A549 treated with AZD9567 at 1 μM for 4 hours (cell line): ENCODE measurements around the gene ARMC7. TPM values are rescaled to one million over a fixed set of nuclear protein-coding genes. Genes with fewer than 3 reads are reported as not detected.

Experiments
- total RNA-seq: library from RNA; stranded (reverse); fragments of 200-300 nt; extraction: Qiagen RNA extraction; gene quantifications from 5 replicates; pipeline ENCODE4 v1.2.3, GENCODE V29; 2022; ENCODE audit not compliant: insufficient read depth

Gene ARMC7
- total RNA-seq, result 16.3 to 18.8 TPM (median 16.8 TPM) in 5 replicates

GRCh38 chr17:75109407-75110233 lies at the start of gene ARMC7:
Gene ARMC7, plus strand, starts transcription at chr17:75109969. Its CDS starts 320 bp downstream, at chr17:75110289.

GRCh38 chr17:75087558-75088453 lies 22.0 kb upstream of the ARMC7 start, which contains the start of gene SLC16A5:
Gene SLC16A5, plus strand, starts transcription at chr17:75087954. Its CDS starts 5,683 bp downstream, at chr17:75093637.

GRCh38 chr17:75131278-75132017 lies 21.7 kb downstream of the ARMC7 start, which contains the start of gene NT5C:
Gene NT5C, minus strand, starts transcription at chr17:75131742. Its CDS starts 35 bp downstream, at chr17:75131707.

GRCh38 chr17:75154195-75155106 lies 44.7 kb downstream of the ARMC7 start, which contains the start of gene JPT1:
Gene JPT1, minus strand, starts transcription at chr17:75154512. Its CDS starts 115 bp downstream, at chr17:75154397.

Other genes starting within 250 kb of the ARMC7 start
- 49.1 to 79.5 TPM (median 65.5 TPM) in 5 replicates for gene FDXR, start 237.0 kb upstream of the ARMC7 start, total RNA-seq
- gene FADS6, start 216.3 kb upstream of the ARMC7 start, total RNA-seq, result 0.03 to 0.15 TPM (median 0.06 TPM) in 3 of 5 replicates, not detected in the others
- gene USH1G, start 186.7 kb upstream of the ARMC7 start, total RNA-seq, result 0.06 to 0.09 TPM (median 0.06 TPM) in 4 of 5 replicates, not detected in the other
- gene OTOP2, start 185.7 kb upstream of the ARMC7 start, total RNA-seq, result 0.03 to 0.08 TPM (median 0.06 TPM) in 4 of 5 replicates, not detected in the other
- gene OTOP3, start 174.1 kb upstream of the ARMC7 start, total RNA-seq, result not detected in 5 replicates
- gene HID1, start 137.2 kb upstream of the ARMC7 start, total RNA-seq, result 11.9 to 17.0 TPM (median 12.3 TPM) in 5 replicates
- gene CDR2L, start 122.3 kb upstream of the ARMC7 start, total RNA-seq, result 68.1 to 71.3 TPM (median 68.8 TPM) in 5 replicates
- 63.6 to 85.7 TPM (median 80.7 TPM) in 5 replicates for gene MRPL58, start 97.3 kb upstream of the ARMC7 start, total RNA-seq
- 490 to 552 TPM (median 514 TPM) in 5 replicates for gene ATP5PD, start 63.0 kb upstream of the ARMC7 start, total RNA-seq
- gene KCTD2, start 62.7 kb upstream of the ARMC7 start, total RNA-seq, result 30.8 to 35.2 TPM (median 31.4 TPM) in 5 replicates
- 21.2 to 29.7 TPM (median 29.1 TPM) in 5 replicates for gene SLC16A5, start 22.0 kb upstream of the ARMC7 start, total RNA-seq
- 61.9 to 137 TPM (median 123 TPM) in 5 replicates for gene NT5C, start 21.8 kb downstream of the ARMC7 start, total RNA-seq
- 760 to 817 TPM (median 790 TPM) in 5 replicates for gene JPT1, start 44.5 kb downstream of the ARMC7 start, total RNA-seq
- gene SUMO2, start 73.0 kb downstream of the ARMC7 start, total RNA-seq, result 352 to 579 TPM (median 384 TPM) in 5 replicates
- 91.8 to 101 TPM (median 98.8 TPM) in 5 replicates for gene NUP85, start 95.7 kb downstream of the ARMC7 start, total RNA-seq
- gene GGA3, start 151.6 kb downstream of the ARMC7 start, total RNA-seq, result 21.3 to 34.9 TPM (median 31.4 TPM) in 5 replicates
- gene MRPS7, start 151.9 kb downstream of the ARMC7 start, total RNA-seq, result 158 to 181 TPM (median 171 TPM) in 5 replicates
- 31.9 to 38.5 TPM (median 37.8 TPM) in 5 replicates for gene MIF4GD, start 161.3 kb downstream of the ARMC7 start, total RNA-seq
- 16.5 to 24.0 TPM (median 22.8 TPM) in 5 replicates for gene SLC25A19, start 179.5 kb downstream of the ARMC7 start, total RNA-seq